ENCODE measurements around the gene NIT1. TPM values are rescaled to one million over a fixed set of nuclear protein-coding genes. Genes with fewer than 3 reads are reported as not detected.

Gene NIT1
- total RNA-seq, 2 donors from 2014 or later, result 59.0 to 82.9 TPM

GRCh38 chr1:161122967-161123366 is 5.1 kb downstream of the NIT1 start:
- Mint-ChIP-seq H3K36me3 (peaks cover 38 to 57% of the 10 kb centered on the region in 2 donors), H3K9me3 (no peaks in the 10 kb centered on the region), H3K27ac (peak overlapping the region in 1 of 2 donors; percentile 6)
- no peak for DNase-seq (ENCODE audit: low spot score in 2 of 2)
- no peak for ATAC-seq

GRCh38 chr1:161127649-161128048 is 9.7 kb downstream of the NIT1 start:
- ATAC-seq (no peak), DNase-seq (ENCODE audit: low spot score in 2 of 2) (no peak)
- Mint-ChIP-seq H3K36me3 (peaks cover 17 to 40% of the 10 kb centered on the region in 2 donors), H3K27ac (peak overlapping the region; percentile 8 to 24), H3K9me3 (no peaks in the 10 kb centered on the region)

GRCh38 chr1:161128591-161129420 is 10.9 kb downstream of the NIT1 start:
- DNase-seq (ENCODE audit: low spot score in 2 of 2), result no peak
- no peak overlapping the region for H3K27ac Mint-ChIP-seq
- H3K36me3 Mint-ChIP-seq, result peaks cover 17 to 39% of the 10 kb centered on the region in 2 donors
- H3K9me3 Mint-ChIP-seq, result no peaks in the 10 kb centered on the region
- no peak for ATAC-seq

- H3K27ac Mint-ChIP-seq, result peak overlapping the region in 1 of 2 donors; percentile 55
Measured at GRCh38 chr1:161130266-161130665, 12.4 kb downstream of the NIT1 start.

GRCh38 chr1:161131523-161132409 is 13.9 kb downstream of the NIT1 start:
- ATAC-seq (peak in 1 of 2 donors; percentile 27), DNase-seq (ENCODE audit: low spot score in 2 of 2) (no peak)
- peaks cover 7 to 26% of the 10 kb centered on the region in 2 donors for H3K36me3 Mint-ChIP-seq

More at GRCh38 chr1:161130266-161130665, 12.4 kb downstream of the NIT1 start:
- DNase-seq (ENCODE audit: low spot score in 2 of 2), result no peak
- ATAC-seq, result no peak
- Mint-ChIP-seq H3K9me3 (no peaks in the 10 kb centered on the region), H3K36me3 (peaks cover 17 to 33% of the 10 kb centered on the region in 2 donors)

GRCh38 chr1:161132410-161133219 is 14.7 kb downstream of the NIT1 start, which contains the start of gene DEDD:
Gene DEDD, minus strand, starts transcription at chr1:161132667. Its CDS starts 8,205 bp downstream, at chr1:161124462.
- H3K36me3 Mint-ChIP-seq, result peaks cover 0 to 17% of the 10 kb centered on the region in 2 donors
- peak within 1 kb of the TSS in 1 of 2 donors; percentile 92 for H3K27ac Mint-ChIP-seq
- H3K9me3 Mint-ChIP-seq, result no peaks in the 10 kb centered on the region
- ATAC-seq, result peak; percentile 93 to 94
- DNase-seq (ENCODE audit: low spot score in 2 of 2), result peak; percentile 90 to 92

More at GRCh38 chr1:161131523-161132409, 13.9 kb downstream of the NIT1 start:
- no peaks in the 10 kb centered on the region for H3K9me3 Mint-ChIP-seq
- peak overlapping the region in 1 of 2 donors; percentile 92 for H3K27ac Mint-ChIP-seq

GRCh38 chr1:161133220-161133740 is 15.4 kb downstream of the NIT1 start:
- ATAC-seq (peak in 1 of 2 donors; percentile 8), DNase-seq (ENCODE audit: low spot score in 2 of 2) (no peak)
- H3K36me3 Mint-ChIP-seq, result peaks cover 0 to 14% of the 10 kb centered on the region in 2 donors
- H3K27ac Mint-ChIP-seq, result no peak overlapping the region
- H3K9me3 Mint-ChIP-seq, result no peaks in the 10 kb centered on the region

GRCh38 chr1:161137881-161138280 is 20.0 kb downstream of the NIT1 start:
- ATAC-seq (no peak), DNase-seq (ENCODE audit: low spot score in 2 of 2) (no peak)
- H3K9me3 Mint-ChIP-seq, result no peaks in the 10 kb centered on the region
- no peaks in the 10 kb centered on the region for H3K36me3 Mint-ChIP-seq
- H3K27ac Mint-ChIP-seq, result no peak overlapping the region

- ATAC-seq (no peak), DNase-seq (ENCODE audit: low spot score in 2 of 2) (no peak)
- Mint-ChIP-seq H3K9me3 (no peaks in the 10 kb centered on the region), H3K36me3 (no peaks in the 10 kb centered on the region), H3K27ac (peak overlapping the region; percentile 17 to 31)
Measured at GRCh38 chr1:161138431-161138830, 20.5 kb downstream of the NIT1 start.

- Mint-ChIP-seq H3K36me3 (no peaks in the 10 kb centered on the region), H3K27ac (no peak overlapping the region), H3K9me3 (no peaks in the 10 kb centered on the region)
- DNase-seq (ENCODE audit: low spot score in 2 of 2) (peak; percentile 11 to 55), ATAC-seq (no peak)
Measured at GRCh38 chr1:161139766-161140165, 21.9 kb downstream of the NIT1 start.

- H3K27ac Mint-ChIP-seq, result no peak overlapping the region
- no peak for DNase-seq (ENCODE audit: low spot score in 2 of 2)
- H3K36me3 Mint-ChIP-seq, result no peaks in the 10 kb centered on the region
- ATAC-seq, result no peak
- no peaks in the 10 kb centered on the region for H3K9me3 Mint-ChIP-seq
Measured at GRCh38 chr1:161140755-161141400, 23.0 kb downstream of the NIT1 start.

GRCh38 chr1:161145832-161146231 is 27.9 kb downstream of the NIT1 start:
- Mint-ChIP-seq H3K27ac (no peak overlapping the region), H3K9me3 (no peaks in the 10 kb centered on the region), H3K36me3 (no peaks in the 10 kb centered on the region)
- no peak for DNase-seq (ENCODE audit: low spot score in 2 of 2)
- ATAC-seq, result no peak

GRCh38 chr1:161153176-161153575 is 35.3 kb downstream of the NIT1 start:
- Mint-ChIP-seq H3K9me3 (no peaks in the 10 kb centered on the region), H3K27ac (peak overlapping the region; percentile 99 to 100), H3K36me3 (peaks cover 15 to 31% of the 10 kb centered on the region in 2 donors)
- ATAC-seq, result no peak
- peak in 1 of 2 donors; percentile 21 for DNase-seq (ENCODE audit: low spot score in 2 of 2)

- peaks cover 15 to 31% of the 10 kb centered on the region in 2 donors for H3K36me3 Mint-ChIP-seq
- DNase-seq (ENCODE audit: low spot score in 2 of 2), result peak; percentile 76 to 83
- peak within 1 kb of the TSS; percentile 99 to 100 for H3K27ac Mint-ChIP-seq
- H3K9me3 Mint-ChIP-seq, result no peaks in the 10 kb centered on the region
- peak; percentile 95 to 96 for ATAC-seq
Measured at GRCh38 chr1:161153682-161154337, 35.9 kb downstream of the NIT1 start, which contains the start of gene UFC1. Gene UFC1, plus strand, starts transcription at chr1:161153978. Its CDS starts 20 bp downstream, at chr1:161153998.

- peak overlapping the region in 1 of 2 donors; percentile 62 for H3K27ac Mint-ChIP-seq
- H3K36me3 Mint-ChIP-seq, result peaks cover 15 to 38% of the 10 kb centered on the region in 2 donors
- no peaks in the 10 kb centered on the region for H3K9me3 Mint-ChIP-seq
- ATAC-seq (no peak), DNase-seq (ENCODE audit: low spot score in 2 of 2) (no peak)
Measured at GRCh38 chr1:161157867-161158266, 40.0 kb downstream of the NIT1 start.

Measured in activated naive CD4-positive, alpha-beta T cell treated with anti-CD3 and anti-CD28 coated beads, Interleukin-2, amount 50 U/mL, for 72 hours (primary cell).